HL-60 (cell line): ENCODE data around the gene WRAP73.

Source experiments
- DNase-seq, 2 experiments: peaks; one replicate each; pipeline ENCODE4 v3.0.0-alpha.2; 2010 to 2020; ENCODE audit warnings: low read depth in 1 of 2, low spot score in 1 of 2
- H3K27ac ChIP-seq: fragments of 250-450 bp; sonication (Bioruptor Pico); replicated peaks from 2 replicates; pipeline ENCODE4 v1.5.1; 2020; ENCODE audit warnings: mild to moderate bottlenecking, moderate library complexity
- H3K27me3 ChIP-seq: fragments of 250-450 bp; sonication (Bioruptor Pico); 2 replicates; pipeline ENCODE4 v1.5.1; 2021; ENCODE audit warnings: mild to moderate bottlenecking, moderate library complexity; ENCODE audit not compliant: insufficient read depth, poor library complexity, severe bottlenecking
- H3K4me3 ChIP-seq: replicated peaks from 2 replicates; pipeline ENCODE4 v1.5.1; 2011; ENCODE audit warnings: mild to moderate bottlenecking, control low read depth, low read length; ENCODE audit not compliant: insufficient read depth
- GABPA ChIP-seq: IDR thresholded peaks from 2 replicates; pipeline ENCODE4 v1.6.1; 2012; ENCODE audit warnings: low read depth
- POLR2AphosphoS5 ChIP-seq: IDR thresholded peaks from 2 replicates; pipeline ENCODE4 v1.6.1; 2012; ENCODE audit warnings: low read depth
- SPI1 ChIP-seq: IDR thresholded peaks from 2 replicates; pipeline ENCODE4 v1.6.1; 2012; ENCODE audit warnings: low read depth, mild to moderate bottlenecking, borderline replicate concordance
- TF ChIP-seq, protein P1 (sequence below): IDR thresholded peaks from 2 replicates; pipeline ENCODE4 v1.6.1; 2012; ENCODE audit warnings: low read depth; ENCODE audit not compliant: insufficient replicate concordance
- TF ChIP-seq, protein P2 (sequence below): IDR thresholded peaks from one replicate; pipeline ENCODE4 v1.5.1; 2011; ENCODE audit warnings: low read length, control low read depth, inconsistent platforms; ENCODE audit not compliant: insufficient read depth

The WRAP73 gene

DNA sequence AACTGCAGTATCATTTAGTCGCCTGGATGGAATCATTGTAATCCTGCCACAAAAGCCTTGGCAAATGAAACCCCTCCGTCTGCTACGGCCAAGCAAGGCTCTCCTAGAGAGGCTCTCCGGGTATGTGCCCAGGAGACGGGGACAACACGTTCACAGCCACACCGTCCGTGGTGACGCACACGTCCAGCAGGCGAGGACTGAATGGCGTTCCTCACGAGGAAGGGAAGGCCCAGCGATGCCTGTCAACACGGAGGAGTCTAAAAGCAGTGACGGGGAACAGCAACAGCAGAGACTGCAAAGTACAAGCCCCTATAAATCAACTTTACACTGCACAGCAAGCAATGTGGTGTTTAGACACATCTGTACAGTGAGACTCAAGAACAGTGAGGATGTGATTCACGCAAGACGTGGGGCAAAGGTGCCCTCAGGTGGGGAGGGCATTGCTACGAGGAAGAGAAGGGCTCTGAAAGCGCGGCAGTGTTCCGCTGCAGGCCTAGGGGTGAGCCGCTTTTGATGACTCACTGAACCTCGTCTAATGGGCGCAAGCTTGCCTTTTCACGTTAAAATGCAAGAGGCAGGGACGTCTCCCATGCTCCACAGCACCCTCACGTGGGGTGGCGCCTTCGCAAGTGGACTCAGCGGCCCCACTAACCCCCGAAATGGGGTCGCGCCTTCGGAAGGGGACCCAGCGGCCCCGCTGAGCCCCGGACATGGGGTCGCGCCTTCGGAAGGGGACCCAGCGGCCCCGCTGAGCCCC lies 6.8 kb downstream of the WRAP73 start:
- no peak for DNase-seq
- no peak for TF ChIP-seq SPI1
- TF ChIP-seq, protein P1, sequence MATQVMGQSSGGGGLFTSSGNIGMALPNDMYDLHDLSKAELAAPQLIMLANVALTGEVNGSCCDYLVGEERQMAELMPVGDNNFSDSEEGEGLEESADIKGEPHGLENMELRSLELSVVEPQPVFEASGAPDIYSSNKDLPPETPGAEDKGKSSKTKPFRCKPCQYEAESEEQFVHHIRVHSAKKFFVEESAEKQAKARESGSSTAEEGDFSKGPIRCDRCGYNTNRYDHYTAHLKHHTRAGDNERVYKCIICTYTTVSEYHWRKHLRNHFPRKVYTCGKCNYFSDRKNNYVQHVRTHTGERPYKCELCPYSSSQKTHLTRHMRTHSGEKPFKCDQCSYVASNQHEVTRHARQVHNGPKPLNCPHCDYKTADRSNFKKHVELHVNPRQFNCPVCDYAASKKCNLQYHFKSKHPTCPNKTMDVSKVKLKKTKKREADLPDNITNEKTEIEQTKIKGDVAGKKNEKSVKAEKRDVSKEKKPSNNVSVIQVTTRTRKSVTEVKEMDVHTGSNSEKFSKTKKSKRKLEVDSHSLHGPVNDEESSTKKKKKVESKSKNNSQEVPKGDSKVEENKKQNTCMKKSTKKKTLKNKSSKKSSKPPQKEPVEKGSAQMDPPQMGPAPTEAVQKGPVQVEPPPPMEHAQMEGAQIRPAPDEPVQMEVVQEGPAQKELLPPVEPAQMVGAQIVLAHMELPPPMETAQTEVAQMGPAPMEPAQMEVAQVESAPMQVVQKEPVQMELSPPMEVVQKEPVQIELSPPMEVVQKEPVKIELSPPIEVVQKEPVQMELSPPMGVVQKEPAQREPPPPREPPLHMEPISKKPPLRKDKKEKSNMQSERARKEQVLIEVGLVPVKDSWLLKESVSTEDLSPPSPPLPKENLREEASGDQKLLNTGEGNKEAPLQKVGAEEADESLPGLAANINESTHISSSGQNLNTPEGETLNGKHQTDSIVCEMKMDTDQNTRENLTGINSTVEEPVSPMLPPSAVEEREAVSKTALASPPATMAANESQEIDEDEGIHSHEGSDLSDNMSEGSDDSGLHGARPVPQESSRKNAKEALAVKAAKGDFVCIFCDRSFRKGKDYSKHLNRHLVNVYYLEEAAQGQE, result no peak
- no peak for TF ChIP-seq GABPA
- no peak for TF ChIP-seq POLR2AphosphoS5
- TF ChIP-seq, protein P2, sequence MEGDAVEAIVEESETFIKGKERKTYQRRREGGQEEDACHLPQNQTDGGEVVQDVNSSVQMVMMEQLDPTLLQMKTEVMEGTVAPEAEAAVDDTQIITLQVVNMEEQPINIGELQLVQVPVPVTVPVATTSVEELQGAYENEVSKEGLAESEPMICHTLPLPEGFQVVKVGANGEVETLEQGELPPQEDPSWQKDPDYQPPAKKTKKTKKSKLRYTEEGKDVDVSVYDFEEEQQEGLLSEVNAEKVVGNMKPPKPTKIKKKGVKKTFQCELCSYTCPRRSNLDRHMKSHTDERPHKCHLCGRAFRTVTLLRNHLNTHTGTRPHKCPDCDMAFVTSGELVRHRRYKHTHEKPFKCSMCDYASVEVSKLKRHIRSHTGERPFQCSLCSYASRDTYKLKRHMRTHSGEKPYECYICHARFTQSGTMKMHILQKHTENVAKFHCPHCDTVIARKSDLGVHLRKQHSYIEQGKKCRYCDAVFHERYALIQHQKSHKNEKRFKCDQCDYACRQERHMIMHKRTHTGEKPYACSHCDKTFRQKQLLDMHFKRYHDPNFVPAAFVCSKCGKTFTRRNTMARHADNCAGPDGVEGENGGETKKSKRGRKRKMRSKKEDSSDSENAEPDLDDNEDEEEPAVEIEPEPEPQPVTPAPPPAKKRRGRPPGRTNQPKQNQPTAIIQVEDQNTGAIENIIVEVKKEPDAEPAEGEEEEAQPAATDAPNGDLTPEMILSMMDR, result no peak
- Histone ChIP-seq H3K27me3 (no peaks in the 10 kb centered on the region), H3K4me3 (no peak overlapping the region), H3K27ac (no peak overlapping the region)

DNA sequence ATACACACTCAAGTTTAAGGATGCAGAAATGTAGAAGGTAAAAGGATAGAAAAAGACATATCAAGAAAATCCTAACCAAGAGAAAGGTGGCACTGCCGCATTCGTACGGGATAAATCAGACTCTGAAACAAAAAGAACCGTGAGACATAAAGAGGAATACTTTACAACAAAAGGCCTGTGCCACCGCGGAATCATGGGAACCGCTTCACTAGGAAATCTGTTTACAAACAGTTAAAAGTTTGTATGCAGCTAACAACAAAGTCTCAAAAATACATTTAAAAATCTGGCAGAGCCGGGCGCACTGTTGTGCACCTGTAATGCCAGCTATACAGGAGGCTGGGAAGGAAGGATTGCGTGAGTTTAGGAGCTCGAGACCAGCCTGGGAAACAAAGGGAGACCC lies 8.1 kb downstream of the WRAP73 start:
- no peak overlapping the region for H3K27ac ChIP-seq
- H3K4me3 ChIP-seq, result no peak overlapping the region
- no peak for DNase-seq
- no peak for TF ChIP-seq GABPA
- TF ChIP-seq SPI1, result no peak
- TF ChIP-seq, protein P2, result no peak
- TF ChIP-seq POLR2AphosphoS5, result no peak
- TF ChIP-seq, protein P1, result no peak
- H3K27me3 ChIP-seq, result no peaks in the 10 kb centered on the region

DNA sequence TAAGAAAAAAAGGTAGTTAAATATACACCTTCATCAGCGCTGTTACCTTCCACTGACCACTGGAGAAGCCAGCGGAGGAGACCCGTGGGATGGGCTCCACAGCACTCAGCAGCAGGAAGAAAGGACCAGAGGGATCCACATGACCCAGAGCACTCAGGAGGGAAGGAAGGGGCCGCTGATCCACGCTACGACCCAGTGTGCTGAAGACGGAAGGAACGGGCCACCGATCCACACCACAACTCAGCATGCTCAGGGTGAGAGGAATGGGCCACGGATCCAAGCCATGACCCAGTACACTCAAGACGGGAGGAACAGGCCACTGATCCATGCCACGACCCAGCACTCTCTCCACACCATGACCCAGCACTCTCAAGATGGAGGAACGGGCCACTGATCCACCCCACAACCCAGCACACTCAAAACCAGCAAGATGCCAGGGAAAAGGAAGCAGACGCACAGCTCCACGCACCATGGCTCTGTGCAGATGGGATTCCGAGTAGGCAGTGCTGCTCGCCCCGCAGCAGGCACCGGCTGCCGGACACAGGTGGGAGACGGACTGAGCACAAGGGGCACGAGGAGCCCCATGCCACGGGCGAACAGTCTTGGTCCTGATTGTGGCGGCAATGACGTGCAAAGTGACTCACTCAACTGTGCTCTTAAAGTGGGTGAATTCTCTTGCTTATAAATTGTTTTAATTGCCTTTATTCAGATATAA lies 8.7 kb downstream of the WRAP73 start:
- no peak overlapping the region for H3K4me3 ChIP-seq
- no peaks in the 10 kb centered on the region for H3K27me3 ChIP-seq
- TF ChIP-seq POLR2AphosphoS5 (no peak), GABPA (no peak), SPI1 (no peak)
- TF ChIP-seq, protein P1, result no peak
- TF ChIP-seq, protein P2, result no peak
- no peak overlapping the region for H3K27ac ChIP-seq
- no peak for DNase-seq
